OCI-LY3 (cell line): ENCODE data around the gene PGAM2.

ENCODE experiments used
- CTCF ChIP-seq: fragments of 200-600, 300-600 bp; sonication (generic); IDR thresholded peaks from 2 replicates; pipeline ENCODE4 v1.5.1; 2014; ENCODE audit warnings: antibody characterized with exemption, low read length, low read depth
- EZH2phosphoT487 ChIP-seq: fragments of 200-600 bp; shearing (Covaris generic); IDR thresholded peaks from 2 replicates; pipeline ENCODE4 v1.6.1; 2018; ENCODE audit warnings: antibody characterized with exemption, mixed run types, low read depth

GRCh38 chr7:44060948-44061644 lies 4.3 kb downstream of the PGAM2 start:
- TF ChIP-seq CTCF: no peak
- TF ChIP-seq EZH2phosphoT487: no peak
